ENCODE measurements around the gene KDM4C.

KDM4C gene

DNA sequence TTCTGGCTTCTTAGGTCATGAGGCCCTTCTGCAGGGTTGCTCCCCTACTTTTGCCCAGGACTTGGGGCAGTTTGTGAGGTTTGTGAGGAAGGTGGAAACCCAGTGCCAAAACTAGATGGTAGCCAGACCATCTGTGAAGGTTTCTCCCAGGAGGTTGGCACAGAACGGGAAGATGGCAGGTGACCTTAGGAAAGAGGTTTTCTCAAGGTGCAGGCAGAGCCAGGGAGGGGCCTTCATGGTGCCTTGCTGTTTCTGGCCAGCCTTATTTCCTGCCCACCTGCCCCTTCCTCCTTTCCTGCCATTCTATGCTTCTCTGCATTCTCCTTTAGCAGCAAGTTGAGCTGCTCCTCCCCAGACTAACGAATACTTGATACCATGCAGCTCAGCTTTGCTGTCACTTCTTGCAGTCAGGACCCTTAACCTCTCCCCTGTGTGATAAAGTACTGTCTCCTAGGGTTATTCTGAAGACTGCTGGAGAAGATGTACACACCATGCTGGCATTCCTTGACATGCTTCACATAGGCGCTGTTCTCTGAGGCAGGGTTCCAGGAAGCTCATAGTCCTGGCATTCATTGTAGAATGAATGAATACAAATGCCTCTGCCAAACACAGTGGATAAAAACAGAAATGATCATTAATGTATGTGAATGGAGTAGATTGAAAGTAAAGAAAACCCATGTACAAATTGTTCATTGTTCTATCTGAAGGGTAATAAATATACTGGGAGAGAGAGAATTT lies 154.3 kb downstream of the KDM4C start:
- Histone ChIP-seq H3K36me3 (no peaks in the 10 kb centered on the region), H3K27ac (no peak overlapping the region), H3K4me1 (peaks cover 0 to 8% (median 0%) of the 10 kb centered on the region in 4 donors), H3K27me3 (no peaks in the 10 kb centered on the region), H3K9me3 (no peaks in the 10 kb centered on the region), H3K4me3 (no peak overlapping the region)
- no peak for DNase-seq
- intact Hi-C loops (cut with DNase I; ENCODE audit: low total_unique reads) = no loop called here
- TF ChIP-seq, protein P1, sequence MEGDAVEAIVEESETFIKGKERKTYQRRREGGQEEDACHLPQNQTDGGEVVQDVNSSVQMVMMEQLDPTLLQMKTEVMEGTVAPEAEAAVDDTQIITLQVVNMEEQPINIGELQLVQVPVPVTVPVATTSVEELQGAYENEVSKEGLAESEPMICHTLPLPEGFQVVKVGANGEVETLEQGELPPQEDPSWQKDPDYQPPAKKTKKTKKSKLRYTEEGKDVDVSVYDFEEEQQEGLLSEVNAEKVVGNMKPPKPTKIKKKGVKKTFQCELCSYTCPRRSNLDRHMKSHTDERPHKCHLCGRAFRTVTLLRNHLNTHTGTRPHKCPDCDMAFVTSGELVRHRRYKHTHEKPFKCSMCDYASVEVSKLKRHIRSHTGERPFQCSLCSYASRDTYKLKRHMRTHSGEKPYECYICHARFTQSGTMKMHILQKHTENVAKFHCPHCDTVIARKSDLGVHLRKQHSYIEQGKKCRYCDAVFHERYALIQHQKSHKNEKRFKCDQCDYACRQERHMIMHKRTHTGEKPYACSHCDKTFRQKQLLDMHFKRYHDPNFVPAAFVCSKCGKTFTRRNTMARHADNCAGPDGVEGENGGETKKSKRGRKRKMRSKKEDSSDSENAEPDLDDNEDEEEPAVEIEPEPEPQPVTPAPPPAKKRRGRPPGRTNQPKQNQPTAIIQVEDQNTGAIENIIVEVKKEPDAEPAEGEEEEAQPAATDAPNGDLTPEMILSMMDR (IDR thresholded peaks at IDR 0.05) = no peak

DNA sequence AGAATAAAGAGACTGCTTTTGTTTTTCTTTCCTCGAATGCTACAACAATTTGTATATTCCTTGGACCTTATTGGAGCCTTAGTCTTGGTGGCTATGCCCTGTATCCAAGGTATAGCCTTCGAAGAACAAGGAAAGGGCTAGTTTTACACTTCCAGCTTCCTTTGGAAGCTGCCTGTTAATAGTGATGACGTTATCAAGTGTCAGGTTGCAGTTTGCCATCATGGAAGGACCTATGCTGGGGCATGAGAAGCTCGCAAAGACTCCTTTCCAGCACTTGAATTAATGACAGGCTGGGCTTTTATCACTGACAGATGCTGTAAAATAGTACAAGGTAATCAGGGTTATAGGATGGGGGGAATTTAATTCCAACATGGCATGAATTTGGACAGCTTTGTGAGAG lies 157.9 kb downstream of the KDM4C start:
- H3K36me3 ChIP-seq = no peaks in the 10 kb centered on the region
- no peaks in the 10 kb centered on the region for H3K27me3 ChIP-seq
- intact Hi-C loops (cut with DNase I; ENCODE audit: low total_unique reads) = no loop called here

DNA sequence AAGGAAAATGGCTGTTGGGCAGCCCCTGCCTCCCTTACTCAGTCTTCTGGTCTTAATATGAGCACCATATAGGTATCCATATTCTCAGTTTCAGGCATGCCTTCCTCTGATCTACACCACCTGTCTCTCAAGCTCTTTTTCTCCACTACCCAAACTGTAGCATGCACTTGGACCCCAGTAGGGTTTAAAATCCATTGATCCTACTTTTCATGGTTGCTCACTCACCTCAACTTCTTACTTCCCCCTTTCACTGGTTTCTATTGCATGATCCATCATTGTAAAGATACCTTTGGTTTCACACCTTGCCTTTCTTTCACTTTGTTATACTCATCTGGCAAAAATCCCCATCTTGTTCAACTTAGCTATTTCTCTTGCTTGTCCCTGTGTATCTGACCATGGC lies 159.4 kb downstream of the KDM4C start:
- peaks cover 0 to 6% (median 1%) of the 10 kb centered on the region in 4 donors for H3K4me1 ChIP-seq
- no peak overlapping the region for H3K27ac ChIP-seq
- TF ChIP-seq, protein P1 (IDR thresholded peaks at IDR 0.05) = no peak
- no peaks in the 10 kb centered on the region for H3K27me3 ChIP-seq
- H3K36me3 ChIP-seq = peaks cover 0 to 4% (median 0%) of the 10 kb centered on the region in 3 donors
- H3K9me3 ChIP-seq = peaks cover 0 to 3% (median 0%) of the 10 kb centered on the region in 3 donors
- H3K4me3 ChIP-seq = no peak overlapping the region
- no peak for DNase-seq
- intact Hi-C loops (cut with DNase I; ENCODE audit: low total_unique reads) = no loop called here

More for the DNA sequence above, 157.9 kb downstream of the KDM4C start:
- Histone ChIP-seq H3K4me1 (peaks cover 0 to 8% (median 3%) of the 10 kb centered on the region in 4 donors), H3K27ac (no peak overlapping the region), H3K9me3 (peaks cover 0 to 3% (median 0%) of the 10 kb centered on the region in 3 donors), H3K4me3 (no peak overlapping the region)
- TF ChIP-seq, protein P1 (IDR thresholded peaks at IDR 0.05) = no peak
- DNase-seq = no peak

DNA sequence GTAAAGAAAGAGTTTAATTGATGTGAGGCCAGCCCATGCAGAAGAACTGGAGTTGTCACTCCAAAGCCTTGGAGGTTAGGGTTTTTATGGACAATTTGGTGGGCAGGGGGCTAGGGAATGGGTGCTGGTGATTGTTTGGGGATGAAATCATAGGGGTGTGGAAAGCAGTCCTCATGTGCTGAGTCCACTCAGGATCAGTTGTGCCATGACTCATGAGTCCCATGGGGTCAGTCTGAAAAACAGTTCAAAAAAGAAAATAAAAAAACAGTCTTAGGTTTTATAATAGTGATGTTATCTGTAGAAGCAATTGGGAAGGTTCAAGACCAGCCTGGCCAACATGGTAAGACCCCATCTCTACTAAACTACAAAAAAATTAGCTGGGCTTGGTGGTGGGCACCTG lies 162.3 kb downstream of the KDM4C start:
- no peaks in the 10 kb centered on the region for H3K27me3 ChIP-seq
- DNase-seq = no peak
- intact Hi-C loops (cut with DNase I; ENCODE audit: low total_unique reads) = no loop called here
- TF ChIP-seq, protein P1 (IDR thresholded peaks at IDR 0.05) = no peak
- peaks cover 0 to 3% (median 0%) of the 10 kb centered on the region in 3 donors for H3K9me3 ChIP-seq
- H3K27ac ChIP-seq = no peak overlapping the region
- H3K4me3 ChIP-seq = no peak overlapping the region
- peaks cover 0 to 4% (median 0%) of the 10 kb centered on the region in 3 donors for H3K36me3 ChIP-seq
- peaks cover 0 to 6% (median 0%) of the 10 kb centered on the region in 4 donors for H3K4me1 ChIP-seq

DNA sequence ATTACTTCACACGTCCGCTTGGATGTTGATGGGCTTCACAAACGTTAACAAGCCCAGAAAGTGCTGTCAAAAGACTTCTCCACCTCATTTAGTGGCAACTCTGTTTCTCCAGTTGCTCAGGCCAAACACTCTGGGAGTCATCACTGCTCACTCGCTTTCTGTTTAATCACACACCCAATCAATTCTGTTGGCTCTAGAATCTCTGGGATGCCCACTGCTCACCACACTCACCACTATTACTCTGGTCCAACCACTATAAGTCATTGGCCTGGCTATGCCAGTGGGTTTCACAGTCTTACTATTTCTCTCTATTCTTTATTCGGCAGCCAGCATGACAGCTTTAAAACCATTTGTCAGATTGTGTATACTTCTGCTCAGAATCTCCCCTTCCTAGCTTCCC lies 163.5 kb downstream of the KDM4C start:
- Histone ChIP-seq H3K4me3 (no peak overlapping the region), H3K27ac (no peak overlapping the region), H3K9me3 (peaks cover 0 to 3% (median 0%) of the 10 kb centered on the region in 3 donors), H3K27me3 (no peaks in the 10 kb centered on the region), H3K4me1 (peaks cover 0 to 6% (median 0%) of the 10 kb centered on the region in 4 donors), H3K36me3 (peaks cover 0 to 4% (median 0%) of the 10 kb centered on the region in 3 donors)
- no peak for DNase-seq
- TF ChIP-seq, protein P1 (IDR thresholded peaks at IDR 0.05) = no peak
- intact Hi-C loops (cut with DNase I; ENCODE audit: low total_unique reads) = no loop called here
